ENCODE measurements around the gene DNASE1.

The DNASE1 gene

GRCh38 chr16:3625331-3625730 lies 29.2 kb upstream of the DNASE1 start:
- TF ChIP-seq, protein P1, sequence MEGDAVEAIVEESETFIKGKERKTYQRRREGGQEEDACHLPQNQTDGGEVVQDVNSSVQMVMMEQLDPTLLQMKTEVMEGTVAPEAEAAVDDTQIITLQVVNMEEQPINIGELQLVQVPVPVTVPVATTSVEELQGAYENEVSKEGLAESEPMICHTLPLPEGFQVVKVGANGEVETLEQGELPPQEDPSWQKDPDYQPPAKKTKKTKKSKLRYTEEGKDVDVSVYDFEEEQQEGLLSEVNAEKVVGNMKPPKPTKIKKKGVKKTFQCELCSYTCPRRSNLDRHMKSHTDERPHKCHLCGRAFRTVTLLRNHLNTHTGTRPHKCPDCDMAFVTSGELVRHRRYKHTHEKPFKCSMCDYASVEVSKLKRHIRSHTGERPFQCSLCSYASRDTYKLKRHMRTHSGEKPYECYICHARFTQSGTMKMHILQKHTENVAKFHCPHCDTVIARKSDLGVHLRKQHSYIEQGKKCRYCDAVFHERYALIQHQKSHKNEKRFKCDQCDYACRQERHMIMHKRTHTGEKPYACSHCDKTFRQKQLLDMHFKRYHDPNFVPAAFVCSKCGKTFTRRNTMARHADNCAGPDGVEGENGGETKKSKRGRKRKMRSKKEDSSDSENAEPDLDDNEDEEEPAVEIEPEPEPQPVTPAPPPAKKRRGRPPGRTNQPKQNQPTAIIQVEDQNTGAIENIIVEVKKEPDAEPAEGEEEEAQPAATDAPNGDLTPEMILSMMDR (IDR thresholded peaks at IDR 0.05; ENCODE audit: low read depth, low read length), result no peak
- DNase-seq (ENCODE audit: low read depth in 2 of 2), result no peak
- no peak overlapping the region for H3K4me3 ChIP-seq (replicated peaks in 1 of 2; ENCODE audit: low read depth in 2 of 2, low read length in 2 of 2)

DNA sequence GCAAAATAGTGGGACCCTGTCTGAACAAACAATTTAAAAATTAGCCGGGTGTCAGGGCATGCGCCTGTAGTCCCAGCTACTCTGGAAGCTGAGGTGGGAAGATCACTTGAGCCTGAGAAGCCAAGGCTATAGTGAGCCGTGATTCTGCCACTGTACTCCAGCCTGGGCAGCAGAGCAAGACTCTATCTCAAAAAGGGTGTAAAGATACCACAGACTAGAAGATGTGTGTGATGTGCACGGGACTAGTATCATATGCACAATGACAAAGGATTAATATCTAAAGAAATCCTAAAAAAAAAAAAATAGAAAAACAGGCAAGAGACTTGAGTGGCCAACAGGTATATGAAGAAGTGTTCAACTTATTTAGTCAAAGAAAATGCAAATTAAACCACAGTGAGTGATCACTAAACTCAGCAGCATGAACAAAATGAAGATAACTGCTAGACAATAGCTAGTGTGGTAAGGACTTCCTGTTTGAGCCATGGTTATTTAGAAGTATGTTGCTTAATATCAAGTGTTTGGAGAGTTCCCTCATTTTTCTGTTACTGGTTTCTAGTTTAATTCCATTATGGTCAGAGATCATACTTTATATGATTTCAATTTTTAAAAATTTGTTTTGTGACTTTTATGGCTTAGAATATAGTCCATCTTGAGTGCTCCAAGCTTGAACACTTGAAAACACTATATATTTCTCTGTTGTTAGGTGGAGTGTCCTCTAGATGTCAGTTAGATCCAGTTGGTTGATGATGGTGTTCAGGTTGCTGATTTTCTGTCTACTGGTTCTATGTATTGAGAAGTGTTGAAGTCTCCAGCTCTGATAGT lies 28.4 kb upstream of the DNASE1 start:
- H3K4me3 ChIP-seq (replicated peaks in 1 of 2; ENCODE audit: low read depth in 2 of 2, low read length in 2 of 2), result no peak overlapping the region
- TF ChIP-seq, protein P1 (IDR thresholded peaks at IDR 0.05; ENCODE audit: low read depth, low read length), result no peak
- DNase-seq (ENCODE audit: low read depth in 2 of 2), result peak; percentile 52 to 54

GRCh38 chr16:3637371-3637923 lies 17.0 kb upstream of the DNASE1 start:
- TF ChIP-seq, protein P1 (IDR thresholded peaks at IDR 0.05; ENCODE audit: low read depth, low read length), result no peak
- peak; percentile 9 to 44 for DNase-seq (ENCODE audit: low read depth in 2 of 2)
- H3K4me3 ChIP-seq (replicated peaks in 1 of 2; ENCODE audit: low read depth in 2 of 2, low read length in 2 of 2), result no peak overlapping the region

DNA sequence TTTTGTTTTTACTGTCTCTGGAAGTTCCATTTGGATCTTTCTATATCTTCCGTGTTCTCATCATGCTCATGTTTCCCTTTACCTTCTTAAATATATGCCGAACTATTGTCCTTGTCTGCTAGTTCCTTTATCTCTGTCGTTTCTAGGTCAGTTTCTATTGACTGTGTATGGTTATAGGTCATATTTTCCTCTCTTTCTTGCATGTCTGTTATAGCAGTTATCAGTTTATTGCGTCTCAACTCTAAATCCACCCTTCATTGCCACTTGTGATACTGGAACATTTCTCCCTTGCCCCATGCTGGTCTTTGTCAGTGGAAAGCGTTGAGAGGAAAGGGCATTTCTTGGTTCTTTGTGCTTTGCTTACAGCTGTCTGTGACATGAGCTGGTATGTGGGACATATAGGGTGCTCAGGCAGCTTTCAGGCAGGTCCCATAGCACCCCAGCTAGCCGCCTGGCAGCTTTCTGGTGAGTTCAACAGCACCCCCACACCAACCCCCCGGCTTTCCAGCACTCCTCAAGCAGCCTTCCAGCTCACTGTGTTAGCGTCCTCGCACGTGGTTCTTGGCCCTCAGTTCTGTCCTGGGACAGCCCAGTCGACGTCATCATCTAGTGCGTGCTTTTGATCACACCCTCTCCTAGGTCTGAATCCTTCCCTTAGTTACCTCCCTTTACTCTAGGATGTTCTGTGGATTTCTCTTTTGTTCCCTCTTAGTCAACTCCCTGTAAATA lies 15.4 kb upstream of the DNASE1 start:
- TF ChIP-seq, protein P1 (IDR thresholded peaks at IDR 0.05; ENCODE audit: low read depth, low read length), result no peak
- no peak for DNase-seq (ENCODE audit: low read depth in 2 of 2)

GRCh38 chr16:3640207-3640606 lies 14.3 kb upstream of the DNASE1 start:
- no peak overlapping the region for H3K4me3 ChIP-seq (replicated peaks in 1 of 2; ENCODE audit: low read depth in 2 of 2, low read length in 2 of 2)
- no peak for DNase-seq (ENCODE audit: low read depth in 2 of 2)
- TF ChIP-seq, protein P1 (IDR thresholded peaks at IDR 0.05; ENCODE audit: low read depth, low read length), result no peak

More for the DNA sequence above, 15.4 kb upstream of the DNASE1 start:
- H3K4me3 ChIP-seq (replicated peaks in 1 of 2; ENCODE audit: low read depth in 2 of 2, low read length in 2 of 2), result no peak overlapping the region

DNA sequence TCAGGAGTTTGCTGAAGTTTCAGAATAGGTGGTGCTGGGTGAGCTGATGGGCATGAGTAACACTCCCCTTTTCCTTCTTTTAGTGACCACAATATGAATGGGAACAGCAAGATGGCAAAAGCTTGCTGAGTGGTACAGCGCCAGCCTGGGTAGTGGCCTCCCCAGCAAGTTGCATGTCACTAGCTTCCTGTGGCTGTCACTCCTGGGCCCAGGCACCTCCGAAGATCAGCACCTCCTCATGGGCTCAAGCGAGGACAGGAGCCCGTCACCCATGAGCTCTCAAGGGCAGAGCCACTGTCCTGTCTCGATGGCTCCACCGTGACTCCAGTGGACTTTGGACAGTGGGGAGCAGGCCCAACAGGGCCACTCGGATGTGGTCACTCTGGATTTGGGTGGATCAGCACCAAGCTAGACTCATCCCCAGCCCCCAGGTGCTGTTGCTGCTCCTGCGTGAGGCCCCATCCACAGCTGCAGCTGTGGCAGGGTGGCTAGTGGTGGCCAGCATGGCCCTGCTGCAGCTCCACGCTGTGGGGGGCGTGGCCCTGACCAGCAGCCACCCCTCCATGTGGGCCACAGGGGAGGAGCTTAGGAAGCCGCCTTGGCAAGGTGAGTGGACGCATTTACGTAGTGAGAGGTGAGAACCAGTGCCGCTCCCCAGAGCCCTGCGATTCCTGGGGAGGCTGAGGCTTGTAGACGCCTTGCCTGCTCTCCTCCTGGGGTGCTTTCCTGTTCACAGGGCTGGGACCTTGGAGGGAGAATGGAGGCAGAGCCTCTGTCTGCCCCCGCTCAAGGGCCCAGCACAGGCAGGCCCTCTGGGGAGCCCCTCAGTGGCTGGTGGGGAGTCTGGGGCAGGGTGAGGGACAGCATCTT lies 13.6 kb upstream of the DNASE1 start:
- H3K4me3 ChIP-seq (replicated peaks in 1 of 2; ENCODE audit: low read depth in 2 of 2, low read length in 2 of 2), result no peak overlapping the region
- TF ChIP-seq, protein P1 (IDR thresholded peaks at IDR 0.05; ENCODE audit: low read depth, low read length), result no peak
- DNase-seq (ENCODE audit: low read depth in 2 of 2), result no peak

All from cardiac fibroblast (primary cell).